Transverse colon (tissue), 4 donors: ENCODE data around the gene MRPL14.

Experiments
- CTCF ChIP-seq, 5 experiments: fragments of 200-600 bp in 3 of 5; fragments of 450-650 bp in 2 of 5; sonication (generic) in 3 of 5; IDR thresholded peaks; 1 replicate in 2 of 5; 2 replicates in 3 of 5; pipeline ENCODE4 v1.5.1; 2016 to 2017; ENCODE audit warnings: antibody characterized with exemption in 5 of 5, inconsistent platforms in 3 of 5, mild to moderate bottlenecking in 2 of 5, moderate library complexity in 1 of 5
- POLR2AphosphoS5 ChIP-seq, 3 donors: sonication (generic); formaldehyde crosslinking; IDR thresholded peaks; one replicate each; pipeline ENCODE4 v1.6.1; 2016; ENCODE audit warnings: antibody characterized with exemption in 3 of 3

DNA sequence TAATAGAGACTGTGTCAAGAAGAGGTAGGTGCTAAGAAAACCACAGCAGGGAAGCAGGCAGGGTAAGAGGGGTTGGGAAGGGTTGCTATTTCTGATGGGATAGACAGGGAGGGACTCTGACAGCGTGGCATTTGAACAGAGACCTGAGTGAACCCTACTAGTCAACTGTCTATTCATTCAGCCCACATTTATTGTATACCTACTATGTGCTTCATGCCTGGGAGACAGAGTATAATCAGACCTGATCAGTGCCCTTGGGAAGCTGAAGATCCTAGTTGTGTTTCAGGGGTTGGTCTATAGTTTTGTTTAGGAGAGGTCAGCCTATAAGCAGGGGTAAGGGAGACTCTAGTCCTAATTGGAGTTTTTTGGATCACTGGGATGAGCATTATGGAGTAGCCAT lies 16.5 kb upstream of the MRPL14 start:
- TF ChIP-seq CTCF (IDR thresholded peaks at IDR 0.05) (no peak), POLR2AphosphoS5 (IDR thresholded peaks at IDR 0.05) (no peak)
